Subcutaneous abdominal adipose tissue (tissue), 5 donors: ENCODE measurements around the gene SPTLC1.
"Not testable (repeated sequence)": the region's sequence is repeated elsewhere in the genome, so short reads cannot be mapped to it uniquely, and the experiment has no call there.

Experiments
- H3K27ac ChIP-seq: one replicate; pipeline ENCODE4 v1.7.0; 2013; ENCODE audit warnings: low read depth, mild to moderate bottlenecking, inconsistent platforms, low read length, moderate library complexity
- H3K27me3 ChIP-seq, 5 donors: one replicate each; pipeline ENCODE4 v1.7.0; 2013; ENCODE audit warnings: low read length in 5 of 5, inconsistent platforms in 1 of 5; ENCODE audit not compliant: control insufficient read depth in 5 of 5, insufficient read depth in 4 of 5
- H3K36me3 ChIP-seq, 5 donors: one replicate each; pipeline ENCODE4 v1.7.0; 2013; ENCODE audit warnings: low read length in 5 of 5; ENCODE audit not compliant: control insufficient read depth in 5 of 5, insufficient read depth in 5 of 5
- H3K4me1 ChIP-seq, 5 donors: one replicate each; pipeline ENCODE4 v1.7.0; 2013; ENCODE audit warnings: low read length in 5 of 5, mild to moderate bottlenecking in 3 of 5, moderate library complexity in 1 of 5; ENCODE audit not compliant: control insufficient read depth in 5 of 5, insufficient read depth in 5 of 5
- H3K4me3 ChIP-seq, 5 donors: one replicate each; pipeline ENCODE4 v1.7.0; 2013; ENCODE audit warnings: low read length in 5 of 5, low read depth in 1 of 5
- H3K9ac ChIP-seq, 5 donors: one replicate each; pipeline ENCODE4 v1.7.0; 2013; ENCODE audit warnings: low read length in 5 of 5, mild to moderate bottlenecking in 4 of 5, moderate library complexity in 3 of 5
- H3K9me3 ChIP-seq, 5 donors: one replicate each; pipeline ENCODE4 v1.7.0; 2013; ENCODE audit warnings: low read length in 5 of 5; ENCODE audit not compliant: control insufficient read depth in 5 of 5
- donor health status: healthy.
- donor health status: healthy.
- donor health status: healthy.
- donor health status: healthy.
- donor health status: healthy.

SPTLC1 gene

DNA sequence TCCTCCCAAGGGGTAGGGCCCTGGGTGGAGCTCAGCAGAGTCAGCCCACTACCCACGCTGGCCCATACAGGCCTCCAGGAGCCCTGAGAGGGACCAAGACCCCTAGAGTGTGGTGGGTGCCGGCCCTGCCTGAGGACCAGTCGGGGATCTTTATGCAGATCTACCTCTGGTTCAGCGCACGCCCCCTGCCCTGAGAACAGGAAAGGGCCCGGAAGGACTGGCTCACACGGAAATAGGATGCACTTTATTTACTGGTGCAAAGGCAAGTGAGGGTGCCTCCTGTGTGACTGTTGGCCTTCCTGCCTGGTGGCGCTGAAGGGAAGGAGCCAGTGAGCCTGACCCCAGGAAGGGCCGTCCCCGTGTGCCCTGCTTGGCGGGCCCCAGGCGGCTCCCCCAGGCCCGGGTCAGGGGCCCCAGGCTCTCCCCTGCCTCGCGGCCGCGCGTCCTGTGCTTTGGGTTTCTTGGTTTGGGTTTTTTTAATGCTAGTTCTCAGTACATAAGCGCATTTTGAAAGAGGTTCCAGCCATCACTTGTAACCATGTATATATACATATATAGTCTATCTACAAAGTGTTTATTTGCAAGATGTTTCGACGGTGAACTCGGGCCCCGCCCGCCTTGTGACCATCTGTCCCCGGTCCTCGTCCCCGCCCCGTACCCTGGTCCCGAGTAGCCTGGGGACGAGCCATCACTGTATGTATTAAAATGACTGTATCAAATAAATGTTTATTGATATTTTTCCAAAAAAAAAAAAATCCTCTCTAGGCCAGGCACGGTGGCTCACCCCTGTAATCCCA, 88.8 kb downstream of the SPTLC1 start:
- Histone ChIP-seq H3K4me1 (no peaks in the 10 kb centered on the region), H3K9me3 (peaks cover 0 to 6% (median 0%) of the 10 kb centered on the region in 5 donors), H3K36me3 (peaks cover 0 to 11% (median 3%) of the 10 kb centered on the region in 5 donors), H3K27me3 (no peaks in the 10 kb centered on the region), H3K4me3 (no peak overlapping the region), H3K27ac (no peak overlapping the region), H3K9ac (no peak overlapping the region)

DNA sequence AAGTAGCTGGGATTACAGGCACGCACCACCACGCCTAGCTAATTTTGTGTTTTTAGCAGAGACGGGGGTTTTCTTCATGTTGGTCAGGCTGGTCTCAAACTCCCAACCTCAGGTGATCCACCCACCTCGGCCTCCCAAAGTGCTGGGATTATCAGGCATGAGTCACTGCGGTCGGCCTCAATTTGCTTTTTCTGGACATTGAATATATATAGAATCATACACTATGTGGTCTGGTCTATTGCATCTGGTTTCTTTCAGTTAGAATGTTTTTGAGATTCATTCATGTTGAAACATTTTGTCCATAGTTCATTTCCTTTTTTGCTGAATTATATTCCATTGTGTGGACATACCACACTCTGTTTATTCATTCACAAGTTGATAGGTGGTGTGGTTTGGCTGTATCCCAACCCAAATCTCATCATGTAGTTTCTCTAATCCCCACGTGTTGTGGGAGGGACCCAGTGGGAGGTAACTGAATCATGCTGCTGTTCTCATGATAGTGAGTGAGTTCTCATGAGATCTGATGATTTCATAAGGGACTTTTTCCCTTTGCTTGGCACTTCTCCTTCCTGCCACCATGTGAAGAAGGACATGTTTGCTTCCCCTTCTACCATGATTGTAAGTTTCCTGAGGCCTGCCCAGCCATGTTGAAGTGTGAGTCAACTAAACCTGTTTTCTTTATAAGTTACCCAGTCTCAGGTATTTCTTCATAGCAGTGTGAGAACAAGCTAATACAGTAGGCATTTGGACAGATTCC, 93.2 kb downstream of the SPTLC1 start:
- not testable (repeated sequence) for H3K27ac ChIP-seq, H3K27me3 ChIP-seq, H3K9ac ChIP-seq, H3K4me3 ChIP-seq, H3K9me3 ChIP-seq, H3K4me1 ChIP-seq, H3K36me3 ChIP-seq

DNA sequence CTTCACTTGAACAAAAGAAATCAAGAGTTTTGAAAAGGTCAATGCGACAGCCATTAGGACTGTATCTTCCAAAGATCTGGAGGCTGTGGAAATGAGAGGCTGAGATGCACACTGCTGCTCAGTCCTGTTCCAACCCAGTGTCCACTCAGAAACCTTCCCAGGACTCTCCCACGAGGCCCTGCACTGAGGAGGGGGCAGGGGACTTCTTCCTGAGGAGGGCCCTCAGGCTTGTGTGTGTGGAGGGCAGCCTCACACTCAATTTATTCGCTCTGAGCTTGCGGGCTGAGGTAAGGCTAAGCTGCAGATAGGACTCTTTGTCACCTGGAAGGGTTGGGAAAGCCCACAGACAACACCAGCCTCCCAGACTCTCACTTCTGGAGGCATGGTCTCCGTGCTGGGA, 95.6 kb downstream of the SPTLC1 start:
- Histone ChIP-seq H3K9me3 (peaks cover 0 to 8% (median 2%) of the 10 kb centered on the region in 5 donors), H3K36me3 (no peaks in the 10 kb centered on the region), H3K4me3 (no peak overlapping the region), H3K4me1 (no peaks in the 10 kb centered on the region), H3K9ac (no peak overlapping the region), H3K27me3 (no peaks in the 10 kb centered on the region), H3K27ac (no peak overlapping the region)

DNA sequence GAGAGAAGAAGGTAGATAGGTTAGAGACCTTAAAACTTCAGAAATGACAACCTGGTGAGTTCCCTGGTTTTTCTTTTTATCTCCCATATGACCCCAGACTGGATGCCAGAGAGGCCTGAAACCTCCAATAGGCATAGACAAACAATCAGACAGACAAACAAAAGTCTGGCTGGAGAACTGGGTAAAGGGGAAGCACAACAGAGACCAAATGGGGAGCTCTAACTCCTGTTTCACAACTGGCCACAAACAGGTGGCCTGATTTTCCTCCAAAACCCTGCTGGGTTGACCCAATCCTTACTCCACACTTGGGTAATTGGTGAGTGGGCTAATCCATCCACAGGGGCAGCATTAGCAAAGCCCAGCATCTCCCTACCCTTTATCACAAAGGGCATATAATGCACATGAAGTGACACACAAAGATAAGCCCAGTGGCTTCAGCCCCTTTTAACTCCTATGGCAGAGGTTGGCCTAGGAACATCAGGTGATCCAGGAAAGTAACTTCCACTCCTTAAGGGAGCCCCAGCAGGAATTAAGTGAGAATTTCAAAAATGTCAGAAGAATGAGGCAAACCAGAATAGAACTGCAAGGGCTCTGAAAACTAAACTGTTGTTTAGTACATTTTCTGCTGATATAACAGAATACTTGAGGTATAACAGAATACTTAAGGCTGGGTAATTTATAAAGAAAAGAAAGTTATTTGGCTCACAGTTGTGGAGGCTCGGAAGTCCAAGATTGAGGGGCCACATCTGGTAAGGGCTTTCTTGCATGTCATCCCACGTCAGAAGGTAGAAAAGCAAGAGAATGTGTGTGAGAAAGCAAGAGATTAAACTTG, 104.3 kb downstream of the SPTLC1 start:
- H3K4me3 ChIP-seq = peak overlapping the region in 1 of 5 donors; percentile 29
- peaks cover 0 to 2% (median 0%) of the 10 kb centered on the region in 5 donors for H3K9me3 ChIP-seq
- peaks cover 0 to 17% (median 12%) of the 10 kb centered on the region in 5 donors for H3K4me1 ChIP-seq
- peak overlapping the region; percentile 71 for H3K27ac ChIP-seq
- H3K9ac ChIP-seq = no peak overlapping the region
- no peaks in the 10 kb centered on the region for H3K27me3 ChIP-seq
- no peaks in the 10 kb centered on the region for H3K36me3 ChIP-seq

DNA sequence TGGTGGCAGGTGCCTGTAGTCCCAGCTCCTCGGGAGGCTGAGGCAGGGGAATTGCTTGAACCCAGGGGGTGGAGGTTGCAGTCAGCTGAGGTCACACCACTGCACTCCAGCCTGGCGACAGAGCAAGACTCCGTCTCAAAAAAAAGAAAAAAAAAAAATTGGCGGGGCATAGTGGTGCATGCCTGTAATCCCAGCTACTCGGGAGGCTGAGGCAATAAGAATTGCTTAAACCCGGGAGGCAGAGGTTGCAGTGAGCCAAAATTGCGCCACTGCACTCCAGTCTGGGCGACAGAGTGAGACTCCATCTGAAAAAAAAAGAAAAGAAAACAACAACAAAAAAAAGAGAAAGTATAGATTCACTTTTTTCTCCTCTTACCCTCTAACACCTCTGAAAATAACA, 105.0 kb downstream of the SPTLC1 start:
- H3K4me3 ChIP-seq, H3K36me3 ChIP-seq, H3K9ac ChIP-seq, H3K27me3 ChIP-seq, H3K9me3 ChIP-seq: not testable (repeated sequence)
- H3K27ac ChIP-seq = peak overlapping the region; percentile 71
- H3K4me1 ChIP-seq = peaks cover 0 to 17% (median 12%) of the 10 kb centered on the region in 5 donors

DNA sequence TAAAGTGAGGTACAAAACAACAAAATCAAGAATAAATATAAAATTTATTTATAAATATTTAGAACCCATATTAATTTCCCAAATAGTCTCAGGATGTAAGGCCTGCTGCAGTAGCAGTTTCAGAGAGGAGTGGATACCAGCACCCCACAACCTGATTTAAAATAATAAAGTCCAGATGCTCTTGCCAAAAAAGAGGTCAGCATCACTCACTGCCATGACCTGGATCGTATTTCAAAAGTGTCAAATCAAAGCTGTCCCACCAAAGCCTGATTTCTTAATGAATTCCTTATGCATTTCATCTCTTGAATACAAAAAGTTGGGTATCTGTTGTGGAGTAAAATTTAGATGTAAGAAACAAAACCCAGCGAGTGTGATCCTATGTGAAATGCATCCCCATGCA, 107.2 kb downstream of the SPTLC1 start:
- H3K36me3 ChIP-seq = no peaks in the 10 kb centered on the region
- peaks cover 0 to 20% (median 12%) of the 10 kb centered on the region in 5 donors for H3K4me1 ChIP-seq
- no peaks in the 10 kb centered on the region for H3K9me3 ChIP-seq

DNA sequence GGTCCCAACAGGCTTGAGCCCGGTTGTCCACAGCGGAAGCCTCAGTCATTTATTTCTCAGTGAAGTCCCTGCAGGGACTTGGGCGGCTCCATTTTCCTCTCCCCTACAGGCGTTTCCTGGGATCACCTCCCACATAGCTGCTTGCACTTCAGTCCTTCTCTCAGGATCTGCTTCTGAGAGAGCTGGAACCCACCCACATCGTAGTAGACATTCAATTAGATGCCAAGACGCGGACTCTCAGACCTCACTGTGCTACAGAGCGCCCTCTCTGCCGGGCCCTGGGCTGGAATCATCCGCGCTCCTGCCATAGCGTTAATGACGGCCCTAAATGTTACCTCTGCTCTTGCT, 111.2 kb downstream of the SPTLC1 start:
- H3K27me3 ChIP-seq = no peaks in the 10 kb centered on the region
- no peaks in the 10 kb centered on the region for H3K36me3 ChIP-seq
- peaks cover 0 to 6% (median 0%) of the 10 kb centered on the region in 5 donors for H3K4me1 ChIP-seq
- H3K27ac ChIP-seq = no peak overlapping the region
- peaks cover 0 to 9% (median 0%) of the 10 kb centered on the region in 5 donors for H3K9me3 ChIP-seq
- no peak overlapping the region for H3K9ac ChIP-seq
- no peak overlapping the region for H3K4me3 ChIP-seq

More for the DNA sequence above, 107.2 kb downstream of the SPTLC1 start:
- H3K4me3 ChIP-seq = no peak overlapping the region
- no peak overlapping the region for H3K9ac ChIP-seq
- H3K27ac ChIP-seq = no peak overlapping the region
- no peaks in the 10 kb centered on the region for H3K27me3 ChIP-seq

DNA sequence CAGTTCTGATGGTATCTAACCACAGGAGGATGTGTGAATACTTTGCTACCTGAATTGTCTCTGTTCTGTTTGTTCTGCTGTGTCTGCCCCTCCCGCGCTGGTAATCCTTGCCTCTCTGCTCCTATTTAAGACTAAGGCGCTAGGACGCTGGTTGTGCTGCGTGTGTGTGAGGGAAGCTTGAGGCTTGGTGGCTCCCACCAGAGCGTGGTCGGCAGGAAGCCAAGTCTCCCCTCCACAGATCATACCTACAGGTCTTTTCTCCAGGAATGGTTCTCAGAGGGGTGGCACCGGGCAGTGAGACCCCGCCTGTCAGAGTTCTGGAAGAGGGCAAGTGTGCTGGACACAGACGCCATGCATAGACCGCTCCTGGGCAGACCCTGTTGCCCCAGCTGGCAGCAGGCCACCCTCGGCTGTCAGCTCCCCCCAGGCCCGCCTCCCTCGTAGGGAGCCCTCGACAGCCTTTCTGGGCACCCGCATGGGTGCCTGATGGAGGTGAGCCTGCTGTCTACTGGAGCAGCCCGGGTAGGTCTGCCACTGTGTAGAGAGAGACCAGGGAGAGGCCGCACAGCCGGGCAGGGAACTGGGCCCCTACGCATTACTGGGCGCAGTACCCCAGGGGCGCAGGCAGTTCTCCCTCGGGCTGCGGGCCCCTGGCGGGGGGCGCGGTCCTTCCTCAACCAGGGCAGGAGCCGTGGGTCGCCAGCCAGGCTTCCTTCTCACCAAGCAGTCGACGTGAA, 111.7 kb downstream of the SPTLC1 start:
- no peak overlapping the region for H3K27ac ChIP-seq
- peaks cover 0 to 6% (median 0%) of the 10 kb centered on the region in 5 donors for H3K4me1 ChIP-seq
- no peaks in the 10 kb centered on the region for H3K27me3 ChIP-seq
- H3K36me3 ChIP-seq = no peaks in the 10 kb centered on the region
- no peak overlapping the region for H3K9ac ChIP-seq
- H3K9me3 ChIP-seq = peaks cover 0 to 9% (median 0%) of the 10 kb centered on the region in 5 donors
- no peak overlapping the region for H3K4me3 ChIP-seq

DNA sequence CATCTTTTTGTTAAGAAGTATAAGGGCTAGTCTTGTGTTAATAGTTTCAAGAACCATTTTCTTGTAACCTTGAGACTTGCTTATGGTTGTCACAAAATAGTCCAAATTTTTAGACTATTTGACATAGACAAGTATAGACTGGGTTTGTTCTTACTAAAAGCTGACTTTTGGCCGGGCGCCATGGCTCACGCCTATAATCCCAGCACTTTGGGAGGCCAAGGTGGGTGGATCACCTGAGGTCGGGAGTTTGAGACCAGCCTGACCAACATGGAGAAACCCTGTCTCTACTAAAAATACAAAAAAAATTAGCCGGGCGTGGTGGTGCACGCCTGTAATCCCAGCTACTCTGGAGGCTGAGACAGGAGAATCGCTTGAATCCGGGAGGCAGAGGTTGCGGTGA, 113.3 kb downstream of the SPTLC1 start:
- H3K4me3 ChIP-seq, H3K4me1 ChIP-seq, H3K9me3 ChIP-seq, H3K36me3 ChIP-seq, H3K27me3 ChIP-seq, H3K27ac ChIP-seq, H3K9ac ChIP-seq: not testable (repeated sequence)
